Activated CD4-positive, alpha-beta T cell treated with anti-CD3 and anti-CD28 coated beads, Interleukin-2, amount 10 ng/mL, durations not matched to agents 24 days and 14 days (primary cell): ENCODE results near the gene CD46. TPM values are rescaled to one million over a fixed set of nuclear protein-coding genes. Genes with fewer than 3 reads are reported as not detected.

Experiments used
- DNase-seq: peaks from one replicate; pipeline ENCODE4 v3.0.0; 2022
- H3K27ac Mint-ChIP-seq: one replicate; pipeline ENCODE4 v1.8.0; 2022; ENCODE audit warnings: mild to moderate bottlenecking, mixed read lengths
- H3K27me3 Mint-ChIP-seq: one replicate; pipeline ENCODE4 v1.8.0; 2022; ENCODE audit warnings: mixed read lengths
- H3K36me3 Mint-ChIP-seq: one replicate; pipeline ENCODE4 v1.8.0; 2022; ENCODE audit warnings: low read depth, mild to moderate bottlenecking, mixed read lengths
- H3K4me1 Mint-ChIP-seq: one replicate; pipeline ENCODE4 v1.8.0; 2021; ENCODE audit warnings: mixed read lengths
- H3K4me3 Mint-ChIP-seq: one replicate; pipeline ENCODE4 v1.8.0; 2022; ENCODE audit warnings: mild to moderate bottlenecking, moderate library complexity, mixed read lengths
- H3K9me3 Mint-ChIP-seq: one replicate; pipeline ENCODE4 v1.8.0; 2021; ENCODE audit warnings: mixed read lengths
- intact Hi-C: fragments of 100-400 bp; cut with micrococcal nuclease; formaldehyde crosslinking; loops from one replicate; pipeline ENCODE4 v1.15.1; 2023
- total RNA-seq: library from RNA; stranded (reverse); gene quantifications from 2 replicates; pipeline ENCODE4 v1.2.3, GENCODE V29; 2022

Gene CD46
- total RNA-seq, 1 donor from 2014 or later: 96.3 TPM

DNA sequence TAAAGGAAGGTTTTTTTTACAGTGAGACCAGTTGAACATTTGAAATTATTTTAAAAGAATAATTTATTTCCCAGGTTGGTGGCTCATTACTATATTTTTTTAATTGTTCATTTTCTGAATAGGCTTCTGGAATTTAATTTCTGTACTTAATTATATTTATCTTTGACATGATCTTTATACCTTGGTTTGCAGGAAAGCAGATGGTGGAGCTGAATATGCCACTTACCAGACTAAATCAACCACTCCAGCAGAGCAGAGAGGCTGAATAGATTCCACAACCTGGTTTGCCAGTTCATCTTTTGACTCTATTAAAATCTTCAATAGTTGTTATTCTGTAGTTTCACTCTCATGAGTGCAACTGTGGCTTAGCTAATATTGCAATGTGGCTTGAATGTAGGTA is 41.5 kb downstream of the CD46 start:
- H3K9me3 Mint-ChIP-seq: no peaks in the 10 kb centered on the region
- peaks cover 13% of the 10 kb centered on the region for H3K4me1 Mint-ChIP-seq
- H3K36me3 Mint-ChIP-seq: peaks cover 22% of the 10 kb centered on the region
- DNase-seq: no peak
- no peak overlapping the region for H3K27ac Mint-ChIP-seq
- intact Hi-C loops: no loop called here
- no peak overlapping the region for H3K4me3 Mint-ChIP-seq
- no peaks in the 10 kb centered on the region for H3K27me3 Mint-ChIP-seq

DNA sequence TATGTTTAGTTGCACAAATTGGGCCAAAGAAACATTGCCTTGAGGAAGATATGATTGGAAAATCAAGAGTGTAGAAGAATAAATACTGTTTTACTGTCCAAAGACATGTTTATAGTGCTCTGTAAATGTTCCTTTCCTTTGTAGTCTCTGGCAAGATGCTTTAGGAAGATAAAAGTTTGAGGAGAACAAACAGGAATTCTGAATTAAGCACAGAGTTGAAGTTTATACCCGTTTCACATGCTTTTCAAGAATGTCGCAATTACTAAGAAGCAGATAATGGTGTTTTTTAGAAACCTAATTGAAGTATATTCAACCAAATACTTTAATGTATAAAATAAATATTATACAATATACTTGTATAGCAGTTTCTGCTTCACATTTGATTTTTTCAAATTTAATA is 43.0 kb downstream of the CD46 start:
- intact Hi-C loops: loop anchor here (5.0 kb wide), 2 partner anchors 83 to 148 kb away; partner anchors contain the start of gene CR1L
- no peak for DNase-seq
- H3K36me3 Mint-ChIP-seq: peaks cover 21% of the 10 kb centered on the region

DNA sequence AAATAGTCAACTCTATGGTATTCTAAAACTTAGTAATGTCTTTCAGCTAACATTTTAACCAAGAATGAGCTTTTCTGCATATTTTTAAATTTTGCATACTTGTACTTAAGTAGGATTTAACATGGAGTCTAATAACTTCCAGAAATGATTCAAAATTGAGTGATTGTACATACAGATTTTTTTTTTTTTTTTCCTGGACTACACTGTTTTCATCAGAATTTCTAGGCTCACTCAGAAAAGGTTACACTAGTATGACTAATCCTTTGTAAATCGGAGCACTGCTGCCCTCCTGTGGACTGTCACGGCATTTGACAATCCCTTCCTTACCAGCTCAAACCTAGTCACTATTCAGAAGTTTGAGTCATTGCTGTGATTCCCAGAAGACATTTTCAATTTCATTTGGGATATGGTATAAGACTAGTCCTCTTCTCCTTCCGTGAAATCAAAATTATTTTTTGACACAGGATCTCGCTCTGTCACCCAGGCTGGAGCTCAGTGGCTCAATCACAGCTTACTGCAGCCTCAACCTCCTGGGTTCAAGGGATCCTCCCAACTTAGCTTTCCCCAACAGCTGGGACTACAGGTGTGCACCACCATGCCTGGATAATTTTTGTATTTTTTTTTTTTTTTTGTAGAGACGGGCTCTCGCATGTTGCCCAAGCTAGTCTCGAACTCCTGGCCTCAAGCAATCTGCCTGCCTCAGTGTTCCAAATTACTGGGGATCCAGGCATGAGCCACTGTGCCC is 45.5 kb downstream of the CD46 start:
- Mint-ChIP-seq H3K4me1 (peaks cover 32% of the 10 kb centered on the region), H3K36me3 (peaks cover 34% of the 10 kb centered on the region), H3K27ac (no peak overlapping the region), H3K9me3 (no peaks in the 10 kb centered on the region), H3K4me3 (no peak overlapping the region), H3K27me3 (no peaks in the 10 kb centered on the region)
- DNase-seq: peak; percentile 92
- intact Hi-C loops: loop anchor here (2.0 to 5.0 kb wide), 3 partner anchors 45 to 150 kb away; partner anchors contain the start of genes CD46 and CR1L

More for the DNA sequence above, 43.0 kb downstream of the CD46 start:
- H3K27me3 Mint-ChIP-seq: no peaks in the 10 kb centered on the region
- H3K27ac Mint-ChIP-seq: no peak overlapping the region
- H3K9me3 Mint-ChIP-seq: no peaks in the 10 kb centered on the region
- peaks cover 27% of the 10 kb centered on the region for H3K4me1 Mint-ChIP-seq
- no peak overlapping the region for H3K4me3 Mint-ChIP-seq

DNA sequence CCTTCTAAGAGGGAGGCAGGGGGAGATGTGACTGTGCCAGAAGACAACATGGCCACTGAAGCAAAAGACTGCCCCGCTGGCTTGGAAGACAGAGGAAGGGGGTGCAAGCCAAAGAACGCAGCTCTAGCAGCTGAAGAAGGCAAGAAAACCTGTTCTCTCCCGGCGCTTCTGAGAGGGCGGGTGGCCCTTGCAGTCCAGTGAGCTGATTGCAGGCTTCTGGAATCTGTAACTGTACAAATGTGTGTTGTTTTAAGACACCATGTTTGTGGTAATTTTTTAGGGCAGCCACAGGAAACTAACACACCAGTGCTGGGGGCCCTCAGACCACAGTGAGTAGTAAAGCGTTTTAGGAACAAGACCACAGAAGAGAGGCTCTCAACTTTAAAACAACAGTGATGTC is 47.0 kb downstream of the CD46 start:
- H3K27me3 Mint-ChIP-seq: no peaks in the 10 kb centered on the region
- DNase-seq: peak; percentile 75
- H3K9me3 Mint-ChIP-seq: no peaks in the 10 kb centered on the region
- H3K4me1 Mint-ChIP-seq: peaks cover 32% of the 10 kb centered on the region
- H3K36me3 Mint-ChIP-seq: peaks cover 38% of the 10 kb centered on the region
- H3K27ac Mint-ChIP-seq: peak overlapping the region; percentile 16
- intact Hi-C loops: loop anchor here (2.0 to 5.0 kb wide), 3 partner anchors 87 to 164 kb away; partner anchors contain the start of gene CR1L
- H3K4me3 Mint-ChIP-seq: peak overlapping the region; percentile 41

DNA sequence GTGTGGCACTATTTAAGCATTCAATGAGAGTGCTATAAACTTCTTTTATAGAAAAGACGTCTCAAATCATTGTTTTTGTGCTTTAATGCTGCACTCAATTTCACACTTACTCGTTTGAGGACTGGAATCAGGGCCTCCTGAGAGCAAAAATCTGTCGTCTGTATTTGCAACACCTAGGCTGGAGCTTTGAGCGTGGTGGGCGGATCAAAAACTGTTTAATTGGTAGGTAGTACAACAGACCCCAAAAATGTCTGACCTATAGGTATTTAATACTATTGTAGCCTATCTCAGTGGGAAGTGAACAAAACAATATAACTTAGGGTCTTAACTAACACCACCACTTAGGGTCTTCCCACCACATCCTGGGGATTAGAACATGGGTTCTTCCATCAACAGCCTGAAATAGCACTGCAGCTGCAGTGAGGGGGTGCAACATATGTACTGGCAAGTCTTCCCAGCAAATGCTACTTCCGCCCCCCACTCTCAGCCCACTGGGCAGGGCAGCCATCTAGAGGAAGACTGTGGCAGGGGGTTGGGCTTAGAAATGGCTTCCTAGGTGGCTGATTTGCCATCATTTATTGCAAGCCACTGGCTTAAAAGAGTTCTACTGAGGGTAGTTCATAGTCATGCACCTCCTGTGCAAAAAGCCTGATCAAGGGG is 48.3 kb downstream of the CD46 start:
- DNase-seq: peak; percentile 51
- H3K27me3 Mint-ChIP-seq: no peaks in the 10 kb centered on the region
- intact Hi-C loops: loop anchor here (2.0 to 5.0 kb wide), 3 partner anchors 88 to 163 kb away; partner anchors contain the start of gene CR1L
- H3K4me1 Mint-ChIP-seq: peaks cover 32% of the 10 kb centered on the region
- H3K9me3 Mint-ChIP-seq: no peaks in the 10 kb centered on the region
- no peak overlapping the region for H3K4me3 Mint-ChIP-seq
- H3K36me3 Mint-ChIP-seq: peaks cover 37% of the 10 kb centered on the region
- H3K27ac Mint-ChIP-seq: no peak overlapping the region

DNA sequence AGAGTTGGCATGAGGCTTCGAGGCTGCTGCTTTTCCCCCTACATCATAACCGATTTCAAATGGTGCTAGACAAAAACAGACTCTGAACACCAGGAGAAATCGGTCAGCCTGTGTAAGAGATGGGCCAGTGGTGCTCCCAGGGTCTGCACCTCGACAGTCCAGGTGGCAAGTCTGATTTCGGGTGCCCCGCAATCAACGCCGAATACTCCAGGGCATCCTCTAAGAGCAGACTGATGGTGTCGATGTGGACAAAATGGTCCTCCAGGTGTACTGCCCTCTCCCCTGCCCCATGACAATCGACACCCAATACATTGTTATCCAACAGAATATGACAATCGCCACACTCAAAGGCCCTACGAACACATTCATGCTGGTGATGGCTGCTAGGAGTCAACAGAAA is 50.0 kb downstream of the CD46 start:
- no peak overlapping the region for H3K27ac Mint-ChIP-seq
- H3K27me3 Mint-ChIP-seq: no peaks in the 10 kb centered on the region
- no peak for DNase-seq
- no peak overlapping the region for H3K4me3 Mint-ChIP-seq
- peaks cover 40% of the 10 kb centered on the region for H3K36me3 Mint-ChIP-seq
- intact Hi-C loops: no loop called here
- no peaks in the 10 kb centered on the region for H3K9me3 Mint-ChIP-seq
- peaks cover 37% of the 10 kb centered on the region for H3K4me1 Mint-ChIP-seq

DNA sequence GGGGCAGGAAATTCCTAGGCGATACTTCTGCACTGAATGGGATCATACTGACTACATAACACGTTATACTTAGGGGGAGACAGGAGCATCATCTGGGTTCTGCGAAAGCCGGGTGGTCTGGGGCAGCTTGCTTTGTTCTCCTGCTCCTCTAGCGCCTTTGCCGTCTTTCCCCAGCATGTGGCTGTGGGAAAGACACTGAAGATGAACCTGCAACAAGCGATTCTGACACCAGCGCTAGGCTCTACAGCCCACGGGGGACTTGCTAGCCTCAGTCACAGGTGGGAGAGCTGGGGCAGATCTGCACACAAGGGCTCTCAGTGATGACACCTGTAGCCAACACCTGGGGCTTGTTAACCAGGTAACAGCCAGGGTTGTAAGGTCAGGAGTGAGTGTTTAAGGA is 51.8 kb downstream of the CD46 start:
- Mint-ChIP-seq H3K4me3 (no peak overlapping the region), H3K27me3 (no peaks in the 10 kb centered on the region), H3K9me3 (no peaks in the 10 kb centered on the region), H3K27ac (no peak overlapping the region), H3K36me3 (peaks cover 49% of the 10 kb centered on the region), H3K4me1 (peaks cover 37% of the 10 kb centered on the region)
- peak; percentile 45 for DNase-seq
- intact Hi-C loops: no loop called here

DNA sequence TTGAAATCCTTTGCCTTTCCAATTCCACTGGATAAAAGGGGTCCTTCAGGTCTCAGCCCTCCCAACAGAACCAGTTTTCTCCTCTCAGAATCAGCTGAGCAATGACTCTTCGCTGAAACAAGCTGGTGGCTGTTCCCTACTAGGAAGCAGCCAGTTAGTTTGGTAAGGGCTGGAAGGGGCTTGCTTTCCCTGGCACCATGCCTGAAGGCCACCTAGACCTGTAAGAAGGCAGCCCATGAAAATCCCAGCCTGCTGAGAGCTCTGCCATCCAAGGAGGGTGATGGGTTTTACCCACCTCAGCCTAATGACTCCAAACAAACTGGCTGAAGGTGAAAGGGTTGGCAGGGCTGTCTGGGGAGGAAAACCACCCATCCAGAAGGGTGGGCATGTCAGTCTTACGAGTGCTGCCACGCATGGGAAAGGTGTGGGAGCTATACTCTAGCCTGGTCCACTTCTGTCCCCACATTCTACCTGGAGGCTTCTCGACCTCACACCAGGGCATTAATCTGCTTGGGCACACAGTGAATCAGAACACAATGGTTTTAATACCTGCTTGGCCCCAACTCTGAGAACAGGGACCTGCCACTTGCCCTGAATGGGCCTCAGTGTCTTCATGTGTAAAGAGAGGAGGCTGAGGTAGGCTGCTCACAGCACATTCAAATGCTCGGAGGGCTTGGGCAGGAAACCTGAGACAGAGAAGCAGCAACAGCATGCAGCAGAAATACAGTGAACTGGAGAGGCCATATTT is 53.0 kb downstream of the CD46 start:
- H3K27ac Mint-ChIP-seq: no peak overlapping the region
- no peaks in the 10 kb centered on the region for H3K27me3 Mint-ChIP-seq
- intact Hi-C loops: no loop called here
- DNase-seq: peak; percentile 48
- H3K36me3 Mint-ChIP-seq: peaks cover 49% of the 10 kb centered on the region
- H3K4me3 Mint-ChIP-seq: no peak overlapping the region
- H3K4me1 Mint-ChIP-seq: peaks cover 31% of the 10 kb centered on the region
- H3K9me3 Mint-ChIP-seq: no peaks in the 10 kb centered on the region

DNA sequence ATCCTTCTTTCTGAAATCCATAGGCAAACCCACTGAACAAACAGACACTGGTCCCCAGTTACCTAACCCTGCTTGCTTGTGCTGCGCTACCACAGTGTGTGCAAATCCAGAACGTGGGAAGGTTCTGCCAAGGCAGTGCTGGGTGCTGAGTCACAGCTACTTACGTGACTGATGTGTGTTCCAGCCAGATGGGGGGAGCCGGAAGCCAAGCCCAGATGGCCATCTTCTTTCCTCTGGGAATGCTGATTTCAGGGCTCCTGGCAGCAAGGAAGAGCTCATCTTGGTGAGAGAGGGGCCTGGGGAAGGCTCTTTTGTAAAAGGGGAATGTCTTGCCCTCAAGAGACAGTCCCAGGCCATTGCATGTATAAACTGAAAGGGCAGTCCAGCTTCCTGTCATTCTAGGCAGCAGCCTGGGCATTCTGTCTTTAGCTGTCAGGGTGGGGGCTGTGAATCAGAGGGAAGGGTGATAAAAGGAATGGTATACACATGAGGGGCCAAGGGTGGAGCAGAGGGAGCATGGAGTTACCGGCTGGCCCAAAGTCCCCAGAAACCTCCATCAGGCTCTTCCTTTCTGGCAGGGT is 54.1 kb downstream of the CD46 start:
- DNase-seq: no peak
- no peak overlapping the region for H3K27ac Mint-ChIP-seq
- H3K9me3 Mint-ChIP-seq: no peaks in the 10 kb centered on the region
- peaks cover 49% of the 10 kb centered on the region for H3K36me3 Mint-ChIP-seq
- no peaks in the 10 kb centered on the region for H3K27me3 Mint-ChIP-seq
- peaks cover 29% of the 10 kb centered on the region for H3K4me1 Mint-ChIP-seq
- no peak overlapping the region for H3K4me3 Mint-ChIP-seq
- intact Hi-C loops: no loop called here

DNA sequence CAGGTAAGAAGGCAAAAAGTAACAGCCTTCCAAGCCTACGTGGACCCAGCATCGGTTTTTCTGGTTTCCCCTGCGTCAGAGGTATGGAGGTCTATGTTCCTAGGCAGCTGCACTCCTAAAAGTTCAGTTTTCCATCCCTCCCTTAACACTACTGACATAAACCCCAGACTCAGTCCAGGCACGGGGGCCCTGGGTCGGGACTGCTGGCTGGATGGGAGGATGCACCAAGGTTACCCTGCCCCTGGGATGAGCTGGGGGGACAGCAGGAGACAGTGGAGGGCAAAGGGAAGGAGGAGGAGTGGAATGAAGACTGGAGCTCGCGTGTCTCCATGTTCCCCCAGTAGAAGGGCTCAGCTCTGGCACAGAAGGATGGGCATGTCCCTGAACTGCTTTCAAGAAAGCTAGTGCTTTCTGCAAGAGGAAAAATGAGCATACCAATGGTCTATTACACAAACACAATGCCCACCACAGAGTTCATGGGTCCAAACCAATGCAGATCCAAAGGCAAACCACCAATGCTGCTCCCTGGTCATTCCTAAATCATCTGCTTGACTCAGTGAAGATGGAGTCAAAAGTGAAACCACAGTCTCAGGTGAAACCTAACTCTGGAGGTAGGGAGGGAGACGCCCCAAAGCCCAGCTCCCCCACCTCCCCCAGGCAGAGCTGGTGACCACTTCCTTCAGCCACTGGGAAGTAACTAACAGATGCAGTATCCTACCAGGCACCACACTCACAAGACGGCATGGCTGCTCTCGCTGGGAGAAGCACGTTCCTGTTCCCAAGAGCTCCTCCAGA is 54.9 kb downstream of the CD46 start:
- Mint-ChIP-seq H3K4me3 (peak overlapping the region; percentile 10), H3K4me1 (peaks cover 29% of the 10 kb centered on the region), H3K27ac (peak overlapping the region; percentile 69), H3K36me3 (peaks cover 47% of the 10 kb centered on the region), H3K9me3 (no peaks in the 10 kb centered on the region), H3K27me3 (no peaks in the 10 kb centered on the region)
- intact Hi-C loops: no loop called here
- DNase-seq: peak; percentile 48

DNA sequence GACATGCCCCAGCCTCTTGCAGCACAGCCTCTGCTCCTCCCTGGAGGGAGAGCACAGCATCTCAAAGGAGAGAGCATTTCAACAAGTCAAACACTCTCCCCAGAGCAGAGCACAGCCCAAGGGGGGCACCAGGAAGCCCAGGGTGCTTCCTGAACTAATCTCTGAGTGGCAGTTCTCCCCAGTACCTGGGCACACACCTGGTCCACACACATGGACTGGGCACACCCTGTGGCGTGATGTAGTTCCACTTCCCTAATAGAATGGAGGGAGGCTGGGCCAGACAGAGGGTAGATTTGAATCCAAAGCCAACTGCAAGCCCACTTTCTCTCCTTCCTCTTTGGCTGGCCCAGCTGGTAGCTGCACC is 55.5 kb downstream of the CD46 start:
- no peaks in the 10 kb centered on the region for H3K27me3 Mint-ChIP-seq
- peak overlapping the region; percentile 69 for H3K27ac Mint-ChIP-seq
- H3K36me3 Mint-ChIP-seq: peaks cover 47% of the 10 kb centered on the region
- intact Hi-C loops: no loop called here
- peaks cover 31% of the 10 kb centered on the region for H3K4me1 Mint-ChIP-seq
- no peak for DNase-seq
- no peaks in the 10 kb centered on the region for H3K9me3 Mint-ChIP-seq
- peak overlapping the region; percentile 10 for H3K4me3 Mint-ChIP-seq

DNA sequence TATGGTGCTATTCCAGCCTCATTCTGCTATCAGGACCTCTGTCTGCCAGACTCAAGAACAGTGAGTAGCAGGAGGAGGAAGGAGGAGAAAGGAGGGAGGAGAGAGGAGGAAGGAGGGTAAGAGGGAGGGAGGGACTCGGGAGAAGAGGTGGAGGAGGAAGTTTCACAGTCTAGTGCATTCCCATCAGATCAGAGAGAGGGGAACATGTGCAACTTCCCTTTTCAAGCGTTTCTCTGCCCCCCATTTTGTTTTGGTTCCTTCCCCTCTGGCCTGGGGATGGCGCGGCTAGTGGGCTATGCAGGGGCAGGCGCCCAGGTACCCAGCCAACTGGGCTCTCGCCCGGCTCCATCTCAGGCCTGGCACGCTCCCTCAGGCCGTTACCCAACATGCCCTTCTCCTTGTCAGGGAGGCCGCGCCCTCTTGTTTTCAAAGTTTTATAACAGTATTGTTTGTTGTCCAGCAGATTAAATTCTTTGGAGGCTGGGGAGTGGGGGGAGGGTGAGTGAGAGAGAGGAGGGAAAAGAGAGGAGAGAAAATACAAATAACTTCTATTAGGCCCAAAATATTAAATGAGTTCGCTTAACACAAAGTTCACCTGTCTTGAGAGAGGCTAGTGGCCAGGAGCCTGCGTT is 56.0 kb downstream of the CD46 start:
- peak overlapping the region; percentile 69 for H3K27ac Mint-ChIP-seq
- intact Hi-C loops: no loop called here
- H3K4me1 Mint-ChIP-seq: peaks cover 31% of the 10 kb centered on the region

DNA sequence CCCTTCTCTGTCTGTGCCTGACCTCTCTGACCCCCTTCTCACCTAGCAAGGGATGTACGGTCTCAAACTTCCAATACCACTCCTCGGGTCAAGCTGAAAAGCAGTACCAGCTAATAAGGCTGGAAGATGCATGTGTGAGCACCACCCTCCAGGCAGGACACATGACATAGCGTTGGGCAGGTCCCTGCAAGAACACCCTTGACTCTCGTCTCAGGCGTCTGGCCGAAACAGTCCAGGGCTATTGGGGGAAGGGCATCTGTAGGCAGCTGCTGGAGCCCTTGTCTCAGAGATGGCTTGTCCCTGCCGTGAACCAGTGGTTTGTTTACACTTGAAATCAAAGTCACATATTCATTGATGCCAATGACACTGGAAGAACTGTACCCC is 56.5 kb downstream of the CD46 start:
- peaks cover 31% of the 10 kb centered on the region for H3K4me1 Mint-ChIP-seq
- DNase-seq: no peak
- no peaks in the 10 kb centered on the region for H3K27me3 Mint-ChIP-seq
- intact Hi-C loops: no loop called here
- no peak overlapping the region for H3K4me3 Mint-ChIP-seq
- H3K27ac Mint-ChIP-seq: peak overlapping the region; percentile 48
- no peaks in the 10 kb centered on the region for H3K9me3 Mint-ChIP-seq
- peaks cover 40% of the 10 kb centered on the region for H3K36me3 Mint-ChIP-seq

More for the DNA sequence above, 56.0 kb downstream of the CD46 start:
- no peaks in the 10 kb centered on the region for H3K27me3 Mint-ChIP-seq
- peaks cover 43% of the 10 kb centered on the region for H3K36me3 Mint-ChIP-seq
- no peak for DNase-seq
- no peaks in the 10 kb centered on the region for H3K9me3 Mint-ChIP-seq
- no peak overlapping the region for H3K4me3 Mint-ChIP-seq
